ENCODE results near the gene PLCD3.

PLCD3 gene

DNA sequence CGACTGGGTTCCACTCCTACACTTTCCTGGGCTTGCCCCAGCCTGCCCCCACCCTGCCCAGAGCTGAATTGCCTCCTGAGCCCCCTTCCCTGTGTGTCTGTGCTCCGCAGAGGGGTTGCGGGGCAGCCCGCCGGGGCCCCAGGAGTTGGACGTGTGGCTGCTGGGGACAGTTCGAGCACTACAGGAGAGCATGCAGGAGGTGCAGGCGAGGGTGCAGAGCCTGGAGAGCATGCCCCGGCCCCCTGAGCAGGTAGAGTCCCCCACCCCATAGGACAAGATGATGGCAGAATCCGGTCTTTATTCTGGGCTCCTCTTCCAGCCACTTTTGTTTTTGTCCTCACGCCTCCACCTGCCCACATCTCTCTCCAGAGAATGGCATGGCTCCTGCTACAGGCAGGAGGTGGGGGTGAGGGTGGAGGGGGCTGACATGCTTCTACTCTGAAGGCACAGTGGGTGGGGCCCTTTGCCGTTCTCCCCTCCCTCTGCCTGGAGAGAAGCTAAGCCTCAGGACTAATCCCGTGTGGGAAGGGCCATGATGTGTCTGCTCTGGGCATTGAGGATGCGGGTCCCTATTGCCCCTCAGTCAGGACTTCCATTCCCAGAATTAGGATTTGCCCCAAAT lies 6.7 kb upstream of the PLCD3 start:
- Histone ChIP-seq H3K27ac (no peak overlapping the region), H3K36me3 (peaks cover 0 to 26% (median 9%) of the 10 kb centered on the region in 3 donors), H3K27me3 (no peaks in the 10 kb centered on the region), H3K4me3 (no peak overlapping the region), H3K9me3 (no peaks in the 10 kb centered on the region), H3K4me1 (peaks cover 6 to 26% (median 21%) of the 10 kb centered on the region in 4 donors)
- DNase-seq, result no peak
- TF ChIP-seq, protein P1, sequence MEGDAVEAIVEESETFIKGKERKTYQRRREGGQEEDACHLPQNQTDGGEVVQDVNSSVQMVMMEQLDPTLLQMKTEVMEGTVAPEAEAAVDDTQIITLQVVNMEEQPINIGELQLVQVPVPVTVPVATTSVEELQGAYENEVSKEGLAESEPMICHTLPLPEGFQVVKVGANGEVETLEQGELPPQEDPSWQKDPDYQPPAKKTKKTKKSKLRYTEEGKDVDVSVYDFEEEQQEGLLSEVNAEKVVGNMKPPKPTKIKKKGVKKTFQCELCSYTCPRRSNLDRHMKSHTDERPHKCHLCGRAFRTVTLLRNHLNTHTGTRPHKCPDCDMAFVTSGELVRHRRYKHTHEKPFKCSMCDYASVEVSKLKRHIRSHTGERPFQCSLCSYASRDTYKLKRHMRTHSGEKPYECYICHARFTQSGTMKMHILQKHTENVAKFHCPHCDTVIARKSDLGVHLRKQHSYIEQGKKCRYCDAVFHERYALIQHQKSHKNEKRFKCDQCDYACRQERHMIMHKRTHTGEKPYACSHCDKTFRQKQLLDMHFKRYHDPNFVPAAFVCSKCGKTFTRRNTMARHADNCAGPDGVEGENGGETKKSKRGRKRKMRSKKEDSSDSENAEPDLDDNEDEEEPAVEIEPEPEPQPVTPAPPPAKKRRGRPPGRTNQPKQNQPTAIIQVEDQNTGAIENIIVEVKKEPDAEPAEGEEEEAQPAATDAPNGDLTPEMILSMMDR (IDR thresholded peaks at IDR 0.05), result no peak
- intact Hi-C loops (cut with DNase I; ENCODE audit: low total_unique reads), result no loop called here

GRCh38 chr17:45137561-45138305 lies 5.4 kb upstream of the PLCD3 start:
- TF ChIP-seq, protein P1 (IDR thresholded peaks at IDR 0.05), result no peak
- H3K4me1 ChIP-seq, result peaks cover 6 to 22% (median 13%) of the 10 kb centered on the region in 4 donors
- peaks cover 0 to 26% (median 9%) of the 10 kb centered on the region in 3 donors for H3K36me3 ChIP-seq
- no peaks in the 10 kb centered on the region for H3K27me3 ChIP-seq
- no peak overlapping the region for H3K4me3 ChIP-seq
- H3K9me3 ChIP-seq, result no peaks in the 10 kb centered on the region
- peak overlapping the region in 1 of 2 donors; percentile 84 for H3K27ac ChIP-seq
- no peak for DNase-seq
- intact Hi-C loops (cut with DNase I; ENCODE audit: low total_unique reads), result loop anchor here (2.0 kb wide), 1 partner anchor 59 kb away; no protein-coding TSS in a partner anchor

- TF ChIP-seq, protein P1 (IDR thresholded peaks at IDR 0.05), result no peak
- Histone ChIP-seq H3K36me3 (peaks cover 0 to 26% (median 9%) of the 10 kb centered on the region in 3 donors), H3K27me3 (no peaks in the 10 kb centered on the region), H3K27ac (peak overlapping the region; percentile 84 to 93), H3K9me3 (no peaks in the 10 kb centered on the region), H3K4me1 (peaks cover 6 to 22% (median 13%) of the 10 kb centered on the region in 4 donors), H3K4me3 (no peak overlapping the region)
- intact Hi-C loops (cut with DNase I; ENCODE audit: low total_unique reads), result loop anchor here (2.0 kb wide), 1 partner anchor 60 kb away; no protein-coding TSS in a partner anchor
- no peak for DNase-seq
These were observed 4.7 kb upstream of the PLCD3 start for GRCh38 chr17:45136846-45137560.

DNA sequence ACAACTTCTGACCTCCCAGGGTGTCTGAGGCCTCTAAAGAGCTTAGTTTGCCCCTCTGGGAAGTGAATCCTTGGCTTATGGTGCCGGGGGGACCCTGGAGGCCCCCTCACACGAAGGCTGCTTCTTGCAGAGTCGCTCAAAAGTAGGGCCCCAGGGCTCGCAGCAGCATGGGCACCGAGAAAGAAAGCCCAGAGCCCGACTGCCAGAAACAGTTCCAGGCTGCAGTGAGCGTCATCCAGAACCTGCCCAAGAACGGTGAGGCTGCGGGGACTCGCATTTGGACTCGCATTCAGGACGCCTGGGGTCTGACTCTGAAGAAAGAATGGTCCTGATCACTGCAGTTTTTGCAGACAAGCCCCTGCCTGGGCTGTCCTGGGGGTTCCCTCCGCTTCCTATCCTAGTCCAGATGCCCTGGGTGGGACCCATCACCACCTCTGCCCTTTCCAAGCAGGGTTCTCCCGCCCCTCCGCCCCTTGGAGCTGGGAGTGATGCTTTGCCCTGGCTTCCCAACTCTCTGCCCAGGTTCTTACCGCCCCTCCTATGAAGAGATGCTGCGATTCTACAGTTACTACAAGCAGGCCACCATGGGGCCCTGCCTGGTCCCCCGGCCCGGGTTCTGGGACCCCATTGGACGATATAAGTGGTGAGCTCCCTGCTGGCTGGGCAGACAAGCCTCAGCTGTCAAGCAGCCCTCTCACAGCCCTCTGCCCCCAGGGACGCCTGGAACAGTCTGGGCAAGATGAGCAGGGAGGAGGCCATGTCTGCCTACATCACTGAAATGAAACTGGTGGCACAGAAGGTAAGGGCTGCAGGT lies 3.9 kb upstream of the PLCD3 start:
- TF ChIP-seq, protein P1 (IDR thresholded peaks at IDR 0.05), result no peak
- Histone ChIP-seq H3K4me3 (peak overlapping the region; percentile 62 to 92), H3K4me1 (peaks cover 6 to 30% (median 19%) of the 10 kb centered on the region in 4 donors), H3K27ac (peak overlapping the region; percentile 84 to 93), H3K9me3 (no peaks in the 10 kb centered on the region), H3K36me3 (peaks cover 0 to 26% (median 9%) of the 10 kb centered on the region in 3 donors), H3K27me3 (no peaks in the 10 kb centered on the region)
- DNase-seq, result no peak
- intact Hi-C loops (cut with DNase I; ENCODE audit: low total_unique reads), result loop anchor here (2.0 kb wide), 1 partner anchor 61 kb away; no protein-coding TSS in a partner anchor
